ENCODE data around the gene UIMC1.
"Not testable (repeated sequence)": the region's sequence is repeated elsewhere in the genome, so short reads cannot be mapped to it uniquely, and the experiment has no call there.

The UIMC1 gene

DNA sequence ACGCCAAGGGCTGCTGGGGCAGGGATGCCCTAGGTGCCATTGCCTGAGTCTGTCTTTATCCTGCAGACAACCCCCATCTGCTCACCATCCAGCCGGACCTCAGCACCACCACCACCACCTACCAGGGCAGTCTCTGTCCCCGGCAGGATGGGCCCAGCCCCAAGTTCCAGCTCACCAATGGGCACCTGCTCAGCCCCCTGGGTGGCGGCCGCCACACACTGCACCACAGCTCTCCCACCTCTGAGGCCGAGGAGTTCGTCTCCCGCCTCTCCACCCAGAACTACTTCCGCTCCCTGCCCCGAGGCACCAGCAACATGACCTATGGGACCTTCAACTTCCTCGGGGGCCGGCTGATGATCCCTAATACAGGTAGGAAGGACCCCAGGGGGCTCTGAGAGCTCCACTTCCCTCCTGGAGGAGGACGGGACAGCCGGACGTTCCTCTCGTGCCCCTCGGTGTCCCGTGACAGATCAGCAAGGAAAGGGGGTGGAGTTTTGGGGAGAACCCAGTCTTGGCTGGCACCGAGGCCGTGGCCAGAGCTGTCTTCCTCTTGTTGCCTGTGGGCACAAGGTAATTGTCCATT, 132.3 kb downstream of the UIMC1 start:
- Histone ChIP-seq H3K9me3 (ENCODE audit: control insufficient read depth, low read depth, low read length) (no peaks in the 10 kb centered on the region), H3K27me3 (ENCODE audit: control insufficient read depth, insufficient read depth, low read length) (no peaks in the 10 kb centered on the region), H3K27ac (ENCODE audit: low read length) (no peak overlapping the region), H3K4me1 (ENCODE audit: control insufficient read depth, low read depth, low read length) (no peaks in the 10 kb centered on the region), H3K4me3 (ENCODE audit: low read length) (no peak overlapping the region), H3K9ac (ENCODE audit: low read length) (no peak overlapping the region), H3K36me3 (ENCODE audit: control insufficient read depth, low read depth, low read length) (no peaks in the 10 kb centered on the region)

DNA sequence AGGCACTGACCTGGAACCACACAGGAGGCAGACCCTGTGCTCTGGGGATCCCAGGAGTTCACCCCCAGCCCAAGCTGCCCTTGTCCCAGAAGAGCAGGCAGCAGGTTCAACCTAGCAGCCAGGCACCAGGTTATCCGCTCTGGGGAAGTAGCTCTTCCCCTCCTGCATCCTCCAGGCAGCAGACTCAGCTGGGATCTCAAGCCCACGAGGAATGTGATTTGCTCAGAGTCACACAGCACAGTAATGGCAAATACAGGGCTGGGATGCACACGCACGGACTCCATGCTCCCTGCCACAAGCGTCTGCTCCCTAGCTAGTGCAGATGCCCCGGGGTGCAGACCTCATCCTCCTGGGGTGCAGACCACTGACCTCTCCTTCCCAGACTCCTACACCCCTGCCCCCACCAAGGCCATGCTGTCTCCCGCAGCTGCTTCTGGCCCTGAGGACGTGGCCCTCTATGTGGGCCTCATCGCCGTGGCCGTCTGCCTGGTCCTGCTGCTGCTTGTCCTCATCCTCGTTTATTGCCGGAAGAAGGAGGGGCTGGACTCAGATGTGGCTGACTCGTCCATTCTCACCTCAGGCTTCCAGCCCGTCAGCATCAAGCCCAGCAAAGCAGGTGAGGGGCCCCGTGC, 132.9 kb downstream of the UIMC1 start:
- H3K27ac ChIP-seq (ENCODE audit: low read length), result no peak overlapping the region
- H3K4me3 ChIP-seq (ENCODE audit: low read length), result no peak overlapping the region
- H3K9ac ChIP-seq (ENCODE audit: low read length), result no peak overlapping the region
- no peaks in the 10 kb centered on the region for H3K4me1 ChIP-seq (ENCODE audit: control insufficient read depth, low read depth, low read length)
- no peaks in the 10 kb centered on the region for H3K36me3 ChIP-seq (ENCODE audit: control insufficient read depth, low read depth, low read length)
- no peaks in the 10 kb centered on the region for H3K27me3 ChIP-seq (ENCODE audit: control insufficient read depth, insufficient read depth, low read length)
- H3K9me3 ChIP-seq (ENCODE audit: control insufficient read depth, low read depth, low read length), result no peaks in the 10 kb centered on the region

DNA sequence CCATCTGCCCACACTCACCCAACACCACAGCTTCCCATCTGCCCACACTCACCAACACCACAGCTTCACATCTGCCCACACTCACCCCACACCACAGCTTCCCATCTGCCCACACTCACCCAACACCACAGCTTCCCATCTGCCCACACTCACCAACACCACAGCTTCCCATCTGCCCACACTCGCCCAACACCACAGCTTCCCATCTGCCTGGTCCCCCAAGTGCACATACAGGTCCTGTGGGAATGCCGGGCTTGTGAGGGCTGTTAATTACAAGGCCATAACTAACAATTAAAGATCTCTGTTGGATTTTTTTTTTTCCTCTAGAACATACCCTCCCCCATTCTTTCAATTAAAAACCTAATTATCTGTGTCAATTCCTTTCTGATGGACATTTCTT, 133.6 kb downstream of the UIMC1 start:
- not testable (repeated sequence) for H3K36me3 ChIP-seq (ENCODE audit: control insufficient read depth, low read depth, low read length); H3K27ac ChIP-seq (ENCODE audit: low read length); H3K4me1 ChIP-seq (ENCODE audit: control insufficient read depth, low read depth, low read length); H3K9me3 ChIP-seq (ENCODE audit: control insufficient read depth, low read depth, low read length); H3K4me3 ChIP-seq (ENCODE audit: low read length); H3K27me3 ChIP-seq (ENCODE audit: control insufficient read depth, insufficient read depth, low read length); H3K9ac ChIP-seq (ENCODE audit: low read length)

DNA sequence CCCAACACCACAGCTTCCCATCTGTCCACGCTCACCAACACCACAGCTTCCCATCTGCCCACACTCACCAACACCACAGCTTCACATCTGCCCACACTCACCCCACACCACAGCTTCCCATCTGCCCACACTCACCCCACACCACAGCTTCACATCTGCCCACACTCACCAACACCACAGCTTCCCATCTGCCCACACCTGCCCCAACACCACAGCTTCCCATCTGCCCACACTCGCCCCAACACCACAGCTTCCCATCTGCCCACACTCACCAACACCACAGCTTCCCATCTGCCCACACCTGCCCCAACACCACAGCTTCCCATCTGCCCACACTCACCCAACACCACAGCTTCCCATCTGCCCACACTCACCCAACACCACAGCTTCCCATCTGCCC, 134.0 kb downstream of the UIMC1 start:
- H3K27me3 ChIP-seq (ENCODE audit: control insufficient read depth, insufficient read depth, low read length); H3K4me1 ChIP-seq (ENCODE audit: control insufficient read depth, low read depth, low read length); H3K36me3 ChIP-seq (ENCODE audit: control insufficient read depth, low read depth, low read length); H3K27ac ChIP-seq (ENCODE audit: low read length); H3K9ac ChIP-seq (ENCODE audit: low read length); H3K4me3 ChIP-seq (ENCODE audit: low read length); H3K9me3 ChIP-seq (ENCODE audit: control insufficient read depth, low read depth, low read length): not testable (repeated sequence)

DNA sequence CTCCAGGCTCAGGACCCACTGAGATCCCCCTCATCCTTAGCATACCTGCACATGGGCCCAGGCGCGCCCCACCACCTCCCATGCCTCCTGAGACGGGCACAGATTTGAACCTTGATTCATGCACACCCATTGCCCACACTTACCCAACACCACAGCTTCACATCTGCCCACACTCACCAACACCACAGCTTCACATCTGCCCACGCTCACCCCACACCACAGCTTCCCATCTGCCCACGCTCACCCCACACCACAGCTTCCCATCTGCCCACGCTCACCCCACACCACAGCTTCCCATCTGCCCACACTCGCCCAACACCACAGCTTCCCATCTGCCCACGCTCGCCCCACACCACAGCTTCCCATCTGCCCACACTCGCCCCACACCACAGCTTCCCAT, 135.9 kb downstream of the UIMC1 start:
- not testable (repeated sequence) for H3K9me3 ChIP-seq (ENCODE audit: control insufficient read depth, low read depth, low read length); H3K36me3 ChIP-seq (ENCODE audit: control insufficient read depth, low read depth, low read length); H3K27me3 ChIP-seq (ENCODE audit: control insufficient read depth, insufficient read depth, low read length); H3K4me3 ChIP-seq (ENCODE audit: low read length); H3K9ac ChIP-seq (ENCODE audit: low read length); H3K27ac ChIP-seq (ENCODE audit: low read length)
- H3K4me1 ChIP-seq (ENCODE audit: control insufficient read depth, low read depth, low read length), result peaks cover 12% of the 10 kb centered on the region

DNA sequence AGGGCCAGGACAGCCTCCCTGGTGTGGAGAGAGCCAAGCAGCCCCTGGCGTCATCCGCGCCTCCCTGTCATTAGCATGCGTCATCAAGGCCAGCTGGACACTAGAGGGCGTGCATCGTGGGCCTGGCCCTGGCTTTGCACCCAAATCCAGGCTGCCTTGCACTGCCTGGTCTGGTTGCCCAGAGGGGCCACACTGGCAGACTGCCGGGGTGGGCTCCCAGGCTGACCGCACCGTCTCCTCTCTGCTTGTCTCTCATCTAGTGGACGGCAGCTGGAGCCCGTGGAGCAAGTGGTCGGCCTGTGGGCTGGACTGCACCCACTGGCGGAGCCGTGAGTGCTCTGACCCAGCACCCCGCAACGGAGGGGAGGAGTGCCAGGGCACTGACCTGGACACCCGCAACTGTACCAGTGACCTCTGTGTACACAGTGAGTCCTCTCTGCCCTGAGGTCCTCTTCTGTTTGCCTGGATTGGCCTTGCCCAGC, 136.4 kb downstream of the UIMC1 start:
- Histone ChIP-seq H3K9me3 (ENCODE audit: control insufficient read depth, low read depth, low read length) (no peaks in the 10 kb centered on the region), H3K27me3 (ENCODE audit: control insufficient read depth, insufficient read depth, low read length) (no peaks in the 10 kb centered on the region)

DNA sequence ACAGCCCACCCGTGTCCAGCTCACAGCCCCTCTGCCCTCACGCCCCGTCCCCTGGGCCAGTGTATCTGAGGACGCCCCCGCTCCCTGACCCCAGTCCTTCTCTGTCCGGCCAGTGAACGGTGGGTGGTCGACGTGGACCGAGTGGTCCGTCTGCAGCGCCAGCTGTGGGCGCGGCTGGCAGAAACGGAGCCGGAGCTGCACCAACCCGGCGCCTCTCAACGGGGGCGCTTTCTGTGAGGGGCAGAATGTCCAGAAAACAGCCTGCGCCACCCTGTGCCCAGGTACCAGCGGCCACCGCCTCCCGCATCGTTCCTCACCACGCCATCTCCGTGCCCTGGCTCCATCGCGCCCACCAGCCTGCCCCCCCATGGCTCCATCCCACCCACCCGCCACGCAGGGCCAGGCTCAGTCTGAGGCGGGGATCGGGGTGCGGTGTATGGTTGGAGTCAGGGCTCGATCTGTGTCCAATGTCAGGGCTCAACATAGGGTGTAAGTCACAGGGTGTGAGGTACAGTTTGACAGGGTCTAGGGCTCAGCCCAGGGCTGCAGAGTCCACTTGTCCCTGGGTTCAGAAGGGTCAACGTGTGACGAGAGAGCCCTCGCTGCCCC, 137.0 kb downstream of the UIMC1 start:
- Histone ChIP-seq H3K27me3 (ENCODE audit: control insufficient read depth, insufficient read depth, low read length) (no peaks in the 10 kb centered on the region), H3K9ac (ENCODE audit: low read length) (no peak overlapping the region), H3K27ac (ENCODE audit: low read length) (no peak overlapping the region), H3K9me3 (ENCODE audit: control insufficient read depth, low read depth, low read length) (no peaks in the 10 kb centered on the region), H3K4me3 (ENCODE audit: low read length) (no peak overlapping the region), H3K36me3 (ENCODE audit: control insufficient read depth, low read depth, low read length) (no peaks in the 10 kb centered on the region), H3K4me1 (ENCODE audit: control insufficient read depth, low read depth, low read length) (peaks cover 13% of the 10 kb centered on the region)

More for the DNA sequence above, 136.4 kb downstream of the UIMC1 start:
- H3K9ac ChIP-seq (ENCODE audit: low read length), result no peak overlapping the region
- H3K27ac ChIP-seq (ENCODE audit: low read length), result no peak overlapping the region
- H3K4me3 ChIP-seq (ENCODE audit: low read length), result no peak overlapping the region
- H3K36me3 ChIP-seq (ENCODE audit: control insufficient read depth, low read depth, low read length), result no peaks in the 10 kb centered on the region
- H3K4me1 ChIP-seq (ENCODE audit: control insufficient read depth, low read depth, low read length), result peaks cover 12% of the 10 kb centered on the region

DNA sequence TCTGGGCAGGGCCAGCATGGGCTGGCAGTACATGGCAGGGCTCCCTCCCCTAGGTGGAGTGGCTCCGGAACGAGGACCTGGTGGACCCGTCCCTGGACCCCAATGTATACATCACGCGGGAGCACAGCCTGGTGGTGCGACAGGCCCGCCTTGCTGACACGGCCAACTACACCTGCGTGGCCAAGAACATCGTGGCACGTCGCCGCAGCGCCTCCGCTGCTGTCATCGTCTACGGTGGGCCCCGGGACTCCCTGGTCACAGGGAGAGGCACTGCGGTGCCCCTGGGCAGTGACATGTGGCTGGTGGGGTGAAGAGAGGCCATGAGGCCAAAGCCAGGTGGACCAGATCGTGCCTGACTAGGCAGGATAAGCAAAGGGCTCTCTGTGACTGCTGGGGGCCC, 137.8 kb downstream of the UIMC1 start:
- Histone ChIP-seq H3K36me3 (ENCODE audit: control insufficient read depth, low read depth, low read length) (no peaks in the 10 kb centered on the region), H3K27ac (ENCODE audit: low read length) (no peak overlapping the region), H3K4me1 (ENCODE audit: control insufficient read depth, low read depth, low read length) (peaks cover 17% of the 10 kb centered on the region), H3K9me3 (ENCODE audit: control insufficient read depth, low read depth, low read length) (no peaks in the 10 kb centered on the region), H3K27me3 (ENCODE audit: control insufficient read depth, insufficient read depth, low read length) (no peaks in the 10 kb centered on the region), H3K9ac (ENCODE audit: low read length) (no peak overlapping the region), H3K4me3 (ENCODE audit: low read length) (no peak overlapping the region)

- Histone ChIP-seq H3K9me3 (ENCODE audit: control insufficient read depth, low read depth, low read length) (no peaks in the 10 kb centered on the region), H3K36me3 (ENCODE audit: control insufficient read depth, low read depth, low read length) (no peaks in the 10 kb centered on the region), H3K27me3 (ENCODE audit: control insufficient read depth, insufficient read depth, low read length) (no peaks in the 10 kb centered on the region), H3K9ac (ENCODE audit: low read length) (no peak overlapping the region), H3K27ac (ENCODE audit: low read length) (no peak overlapping the region), H3K4me3 (ENCODE audit: low read length) (no peak overlapping the region), H3K4me1 (ENCODE audit: control insufficient read depth, low read depth, low read length) (peaks cover 20% of the 10 kb centered on the region)
Observed at GRCh38 chr5:176868126-176868525, 138.5 kb downstream of the UIMC1 start.

DNA sequence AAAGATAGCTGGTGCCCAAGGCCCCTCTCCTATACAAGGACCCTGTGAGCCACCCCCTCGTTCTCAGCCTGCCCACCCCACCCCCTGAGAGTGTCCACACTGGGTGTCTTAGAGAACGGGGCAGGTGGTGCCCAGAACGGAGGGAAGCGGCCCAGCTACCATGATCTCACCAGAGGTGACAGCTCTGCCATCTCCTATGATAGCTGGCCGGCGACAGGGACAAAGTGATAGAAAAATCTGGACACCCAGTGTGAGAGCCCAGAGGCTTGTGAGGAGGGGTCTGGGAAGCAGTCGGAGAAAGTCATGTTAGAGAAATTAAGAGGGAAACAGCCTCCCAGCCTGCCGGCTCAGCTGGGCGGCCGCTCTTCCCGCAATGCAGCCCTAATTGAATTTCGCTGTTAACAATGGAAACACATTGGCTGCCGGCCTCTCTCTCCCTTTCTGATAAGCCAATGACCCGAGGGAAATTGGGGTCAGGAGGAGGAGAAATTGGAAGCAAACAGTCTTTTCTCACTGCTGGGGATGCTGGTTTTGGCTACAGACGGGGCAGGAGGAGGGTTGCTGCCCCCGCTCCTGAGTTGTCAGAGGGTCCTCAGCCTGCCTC, 139.8 kb downstream of the UIMC1 start:
- Histone ChIP-seq H3K9ac (ENCODE audit: low read length) (no peak overlapping the region), H3K27ac (ENCODE audit: low read length) (no peak overlapping the region), H3K4me1 (ENCODE audit: control insufficient read depth, low read depth, low read length) (peaks cover 29% of the 10 kb centered on the region), H3K9me3 (ENCODE audit: control insufficient read depth, low read depth, low read length) (no peaks in the 10 kb centered on the region), H3K4me3 (ENCODE audit: low read length) (no peak overlapping the region), H3K27me3 (ENCODE audit: control insufficient read depth, insufficient read depth, low read length) (no peaks in the 10 kb centered on the region), H3K36me3 (ENCODE audit: control insufficient read depth, low read depth, low read length) (no peaks in the 10 kb centered on the region)

DNA sequence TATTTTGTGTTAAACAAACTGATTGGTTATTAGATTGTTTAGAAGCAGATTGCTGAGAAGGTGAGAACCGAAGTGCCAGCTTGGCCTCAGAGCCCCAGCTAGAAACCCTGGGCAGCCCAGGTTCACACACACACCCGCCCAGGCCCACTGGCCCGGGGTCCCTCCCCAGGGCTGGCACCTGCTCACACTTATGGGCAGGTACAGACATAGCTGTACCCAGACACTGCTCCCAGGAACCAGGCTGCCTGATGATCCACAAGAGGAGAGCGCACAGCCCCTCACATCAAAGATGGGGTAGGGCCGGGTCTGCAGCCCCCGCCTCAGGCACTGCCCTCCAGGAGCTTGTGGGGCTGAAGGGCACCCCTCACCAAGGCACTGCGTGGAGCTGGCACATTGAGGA, 140.6 kb downstream of the UIMC1 start:
- H3K36me3 ChIP-seq (ENCODE audit: control insufficient read depth, low read depth, low read length), result no peaks in the 10 kb centered on the region
- H3K27me3 ChIP-seq (ENCODE audit: control insufficient read depth, insufficient read depth, low read length), result no peaks in the 10 kb centered on the region
- H3K9ac ChIP-seq (ENCODE audit: low read length), result no peak overlapping the region
- H3K9me3 ChIP-seq (ENCODE audit: control insufficient read depth, low read depth, low read length), result no peaks in the 10 kb centered on the region
- H3K27ac ChIP-seq (ENCODE audit: low read length), result no peak overlapping the region
- H3K4me3 ChIP-seq (ENCODE audit: low read length), result no peak overlapping the region
- peaks cover 29% of the 10 kb centered on the region for H3K4me1 ChIP-seq (ENCODE audit: control insufficient read depth, low read depth, low read length)
